ENCODE data around the gene ATF6.

DNA sequence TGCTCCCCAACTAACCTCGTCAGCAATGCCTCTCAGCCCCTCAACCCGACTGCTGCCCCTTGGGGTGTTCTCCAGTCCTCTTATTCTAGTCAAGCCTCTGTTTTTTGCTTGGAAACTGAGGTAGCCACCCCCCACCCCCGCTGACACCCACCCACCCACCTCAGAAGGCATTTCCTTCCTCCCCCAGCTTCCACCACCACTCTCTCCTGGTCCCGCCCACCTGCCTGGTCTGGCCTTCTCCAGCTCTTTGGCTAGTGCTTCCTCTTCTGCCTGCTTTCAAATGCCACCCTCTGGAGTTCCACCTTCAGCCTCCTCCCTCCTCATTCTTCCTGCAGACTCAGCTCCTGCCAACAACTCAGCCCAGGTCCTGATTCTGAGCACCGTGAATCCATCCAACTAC is 222.3 kb downstream of the ATF6 start:
- TF ChIP-seq, protein P1, sequence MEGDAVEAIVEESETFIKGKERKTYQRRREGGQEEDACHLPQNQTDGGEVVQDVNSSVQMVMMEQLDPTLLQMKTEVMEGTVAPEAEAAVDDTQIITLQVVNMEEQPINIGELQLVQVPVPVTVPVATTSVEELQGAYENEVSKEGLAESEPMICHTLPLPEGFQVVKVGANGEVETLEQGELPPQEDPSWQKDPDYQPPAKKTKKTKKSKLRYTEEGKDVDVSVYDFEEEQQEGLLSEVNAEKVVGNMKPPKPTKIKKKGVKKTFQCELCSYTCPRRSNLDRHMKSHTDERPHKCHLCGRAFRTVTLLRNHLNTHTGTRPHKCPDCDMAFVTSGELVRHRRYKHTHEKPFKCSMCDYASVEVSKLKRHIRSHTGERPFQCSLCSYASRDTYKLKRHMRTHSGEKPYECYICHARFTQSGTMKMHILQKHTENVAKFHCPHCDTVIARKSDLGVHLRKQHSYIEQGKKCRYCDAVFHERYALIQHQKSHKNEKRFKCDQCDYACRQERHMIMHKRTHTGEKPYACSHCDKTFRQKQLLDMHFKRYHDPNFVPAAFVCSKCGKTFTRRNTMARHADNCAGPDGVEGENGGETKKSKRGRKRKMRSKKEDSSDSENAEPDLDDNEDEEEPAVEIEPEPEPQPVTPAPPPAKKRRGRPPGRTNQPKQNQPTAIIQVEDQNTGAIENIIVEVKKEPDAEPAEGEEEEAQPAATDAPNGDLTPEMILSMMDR (conservative IDR thresholded peaks at IDR 0.05; ENCODE audit: low read length) = no peak
- no peak for TF ChIP-seq EZH2phosphoT487 (IDR thresholded peaks at IDR 0.05; ENCODE audit: borderline replicate concordance, low read depth, low read length)
